A549 (cell line): ENCODE measurements around the gene GPD2. TPM values are rescaled to one million over a fixed set of nuclear protein-coding genes. Genes with fewer than 3 reads are reported as not detected.

ENCODE experiments used
- ATAC-seq, 2 experiments: fragments of 200-7000 bp in 1 of 2; fragments of >200 bp in 1 of 2; cut with Nextera tagmentation in 1 of 2; cut with Tn5 transposase in 1 of 2; 3 replicates each; pipeline versions ENCODE4 v1.8.0 to v1.9.1; 2018 to 2020; ENCODE audit warnings: mild to moderate bottlenecking in 1 of 2, moderate library complexity in 1 of 2
- CTCF ChIA-PET: fragments of 300-600 bp; sonication (Branson Sonifier 250); formaldehyde crosslinking; extraction: SDS; loops from one replicate; lab custom pipeline; 2021; ENCODE audit warnings: antibody characterized with exemption, inconsistent platforms; lab: Yijun Ruan, JAX
- POLR2A ChIA-PET: fragments of 350-600 bp; formaldehyde crosslinking; extraction: SDS; loops from one replicate; lab custom pipeline; 2021; ENCODE audit warnings: antibody characterized with exemption, inconsistent platforms; lab: Yijun Ruan, JAX
- DNase-seq, 2 experiments: peaks; one replicate each; pipeline versions ENCODE4 v3.0.0 to v3.0.0-alpha.2; 2011 to 2016; ENCODE audit warnings: low read depth in 1 of 2, low spot score in 1 of 2
- FAIRE-seq: peaks from 2 replicates; lab custom pipeline; 2011; peaks lifted over from hg19 to GRCh38; lab: Jason Lieb, UNC
- H3K27ac ChIP-seq, 2 experiments: fragments of >200 bp; sonication (Bioruptor Twin); formaldehyde crosslinking; 3 replicates each; pipeline ENCODE4 v1.5.1; 2016 to 2017
- H3K4me1 ChIP-seq: fragments of >200 bp; sonication (Bioruptor Twin); formaldehyde crosslinking; 3 replicates; pipeline ENCODE4 v1.6.1; 2016
- H3K4me2 ChIP-seq: fragments of >200 bp; sonication (Bioruptor Twin); formaldehyde crosslinking; 3 replicates; pipeline ENCODE4 v1.6.1; 2016
- H3K4me3 ChIP-seq: fragments of >200 bp; sonication (Bioruptor Twin); formaldehyde crosslinking; 3 replicates; pipeline ENCODE4 v1.5.1; 2016
- H3K9me3 ChIP-seq: fragments of >200 bp; sonication (Bioruptor Twin); formaldehyde crosslinking; 3 replicates; pipeline ENCODE4 v1.6.1; 2016
- CEBPB ChIP-seq, 2 experiments: fragments of >200 bp in 1 of 2; sonication (Bioruptor Twin) in 1 of 2; formaldehyde crosslinking in 1 of 2; IDR thresholded peaks; 2 replicates each; pipeline ENCODE4 v1.6.1; 2012 to 2016
- FOSB ChIP-seq: fragments of 250-450 bp; sonication (Bioruptor Pico); IDR thresholded peaks from 2 replicates; pipeline ENCODE4 v1.5.0; 2020; ENCODE audit warnings: mild to moderate bottlenecking, moderate library complexity
- FOXS1 ChIP-seq: fragments of 250-450 bp; sonication (Bioruptor Pico); IDR thresholded peaks from 2 replicates; pipeline ENCODE4 v1.5.0; 2020; ENCODE audit warnings: mild to moderate bottlenecking, moderate library complexity
- HES2 ChIP-seq: fragments of >200 bp; sonication (Bioruptor Twin); formaldehyde crosslinking; IDR thresholded peaks from 2 replicates; pipeline ENCODE4 v1.6.1; 2016
- HMGXB4 ChIP-seq: fragments of 250-450 bp; sonication (Bioruptor Pico); IDR thresholded peaks from 2 replicates; pipeline ENCODE4 v1.5.0; 2021; ENCODE audit warnings: mild to moderate bottlenecking, moderate library complexity, borderline replicate concordance
- HOXB13 ChIP-seq: fragments of 250-450 bp; sonication (Bioruptor Pico); IDR thresholded peaks from 2 replicates; pipeline ENCODE4 v1.5.0; 2020; ENCODE audit warnings: low read depth, mild to moderate bottlenecking, moderate library complexity
- JUN ChIP-seq, 2 experiments: fragments of >200 bp; sonication (Bioruptor Twin); formaldehyde crosslinking; IDR thresholded peaks; 2 replicates in 1 of 2; 3 replicates in 1 of 2; pipeline ENCODE4 v1.6.1; 2016 to 2017
- KDM1A ChIP-seq: fragments of 200-600 bp; sonication (generic); IDR thresholded peaks from 2 replicates; pipeline ENCODE4 v1.6.1; 2016; ENCODE audit warnings: low read depth, mild to moderate bottlenecking
- KDM5A ChIP-seq: fragments of 200-600 bp; sonication (generic); IDR thresholded peaks from 2 replicates; pipeline ENCODE4 v1.6.1; 2016; ENCODE audit warnings: antibody characterized with exemption, mild to moderate bottlenecking
- MAX ChIP-seq: IDR thresholded peaks from 2 replicates; pipeline ENCODE4 v1.6.1; 2012
- PBX3 ChIP-seq: IDR thresholded peaks from 2 replicates; pipeline ENCODE4 v1.6.1; 2012
- RAD21 ChIP-seq, 2 experiments: fragments of >200 bp in 1 of 2; sonication (Bioruptor Twin) in 1 of 2; formaldehyde crosslinking in 1 of 2; IDR thresholded peaks in 1 of 2; conservative IDR thresholded peaks in 1 of 2; 2 replicates in 1 of 2; 3 replicates in 1 of 2; pipeline ENCODE4 v1.6.1; 2012 to 2018; ENCODE audit warnings: inconsistent platforms in 1 of 2
- RARB ChIP-seq: fragments of 250-450 bp; sonication (Bioruptor Pico); IDR thresholded peaks from 2 replicates; pipeline ENCODE4 v1.8.0; 2021; ENCODE audit warnings: mild to moderate bottlenecking, moderate library complexity
- RCOR1 ChIP-seq: fragments of 150-350 bp; IDR thresholded peaks from 2 replicates; pipeline ENCODE4 v1.6.1; 2014; ENCODE audit warnings: antibody characterized with exemption, low read length, low read depth
- RNF2 ChIP-seq: fragments of 200-600 bp; sonication (generic); IDR thresholded peaks from 2 replicates; pipeline ENCODE4 v1.6.1; 2016; ENCODE audit warnings: low read depth, mild to moderate bottlenecking, antibody characterized with exemption, moderate library complexity, borderline replicate concordance
- SMC3 ChIP-seq: fragments of >200 bp; sonication (Bioruptor Twin); formaldehyde crosslinking; IDR thresholded peaks from 3 replicates; pipeline ENCODE4 v1.6.1; 2018; ENCODE audit warnings: inconsistent platforms
- SREBF2 ChIP-seq: fragments of 450-650 bp; IDR thresholded peaks from 2 replicates; pipeline ENCODE4 v1.6.1; 2014; ENCODE audit warnings: mild to moderate bottlenecking, moderate library complexity
- TP53 ChIP-seq: fragments of 250-450 bp; sonication (Bioruptor Pico); IDR thresholded peaks from 2 replicates; pipeline ENCODE4 v1.5.0; 2021; ENCODE audit warnings: mild to moderate bottlenecking, moderate library complexity
- ZNF302 ChIP-seq: fragments of 250-450 bp; sonication (Bioruptor Pico); IDR thresholded peaks from 2 replicates; pipeline ENCODE4 v1.9.0; 2021; ENCODE audit warnings: inconsistent platforms, mild to moderate bottlenecking, moderate library complexity
- ZSCAN20 ChIP-seq: fragments of 250-450 bp; sonication (Bioruptor Pico); IDR thresholded peaks from 2 replicates; pipeline ENCODE4 v1.8.0; 2022; ENCODE audit warnings: mild to moderate bottlenecking, moderate library complexity
- WGBS: methylation state at CpG from one replicate; pipeline ENCODE4 v1.1.6; 2017; ENCODE audit errors: missing lambda C conversion rate; 5-methylcytosine and 5-hydroxymethylcytosine counted together
- polyA plus RNA-seq, 4 experiments: library from polyadenylated mRNA; depleted of rRNA in 3 of 4; stranded (reverse); fragments of >200 nt; fragmentation: RNase III in 1 of 4; extraction: RNeasy Plus Mini Kit Qiagen cat#74134 plus additional on column Dnase treatment in 1 of 4; gene quantifications; 2 replicates in 3 of 4; 3 replicates in 1 of 4; pipeline ENCODE4 v1.2.3, GENCODE V29; 2011 to 2017

The GPD2 gene
- polyA plus RNA-seq, 2 of the 4 experiments (the other 2 are of a cell fraction): 26.6 to 39.6 TPM

- Histone ChIP-seq H3K4me3 (peak overlapping the region; percentile 47), H3K4me2 (peak overlapping the region; percentile 80), H3K27ac (peak overlapping the region; percentile 75 to 89), H3K9me3 (no peaks in the 10 kb centered on the region), H3K4me1 (peaks cover 32% of the 10 kb centered on the region)
- ATAC-seq (peak; percentile 82 to 89), DNase-seq (peak; percentile 56 to 82), FAIRE-seq (no peak)
- WGBS: under 1% methylated on average over 19 of the region's 19 CpGs
- peak; percentile 32; the same call in 1 of the 2 replicates for TF ChIP-seq FOXS1 (CRISPR knock-in tag)
- peak; percentile 96 to 98 for TF ChIP-seq CEBPB (IDR thresholded peaks at IDR 0.05)
- peak; percentile 76 for TF ChIP-seq SREBF2
- peak; percentile 44 for TF ChIP-seq MAX
- TF ChIP-seq HMGXB4: peak; percentile 64; the same call in 1 of the 2 replicates
- TF ChIP-seq HOXB13 (CRISPR knock-in tag): no peak
- TF ChIP-seq RAD21 (conservative IDR thresholded peaks at IDR 0.05 in 1 of 2, IDR thresholded peaks at IDR 0.05 in 1 of 2): peak in 1 of 2 experiments; percentile 6; a peak in 1 of 5 replicates
- no peak for TF ChIP-seq FOSB (CRISPR knock-in tag)
- peak; percentile 40 to 49; a peak in 2 of 5 replicates for TF ChIP-seq JUN (IDR thresholded peaks at IDR 0.05)
- peak; percentile 14; the same call in 1 of the 3 replicates for TF ChIP-seq SMC3
- CTCF ChIA-PET: interaction anchor here (1.2 to 1.8 kb wide), 3 partner anchors 66 to 655 kb away, joined by 3 to 10 read pairs (median 4); no protein-coding TSS in a partner anchor
- POLR2A ChIA-PET: interaction anchor here (0.6 to 2.3 kb wide), 6 partner anchors 34 to 1945 kb away, joined by 3 to 26 read pairs (median 12); no protein-coding TSS in a partner anchor
Observed at GRCh38 chr2:156400706-156401678, 35.2 kb upstream of the GPD2 start.

DNA sequence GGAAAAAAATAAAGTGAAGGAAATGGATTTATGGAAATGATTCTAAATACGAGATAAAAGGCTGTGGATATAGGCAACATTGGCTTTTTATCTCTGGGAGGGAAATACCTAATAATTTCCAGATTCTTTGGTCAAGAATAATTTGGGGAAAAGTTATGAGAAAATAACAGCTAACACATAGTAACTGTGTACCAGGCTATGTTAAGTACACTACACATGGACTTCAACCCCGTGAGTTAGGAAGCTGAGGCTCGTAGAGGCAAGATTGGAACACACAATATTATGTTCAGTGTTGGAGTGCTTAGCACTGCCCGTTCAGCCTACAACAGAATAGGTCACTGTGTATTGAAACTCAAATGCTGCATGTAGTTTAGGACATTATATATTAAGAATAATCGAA lies 34.3 kb upstream of the GPD2 start:
- no peak for DNase-seq
- no peaks in the 10 kb centered on the region for H3K9me3 ChIP-seq
- H3K4me2 ChIP-seq: peak overlapping the region; percentile 80
- ChIA-PET CTCF (no interaction called here), POLR2A (no interaction called here)
- H3K27ac ChIP-seq: no peak overlapping the region
- ATAC-seq: no peak
- TF ChIP-seq ZSCAN20 (CRISPR knock-in tag): no peak
- no peak for TF ChIP-seq RNF2
- TF ChIP-seq KDM5A: no peak
- TF ChIP-seq HES2: no peak
- TF ChIP-seq PBX3: no peak
- no peak for TF ChIP-seq RARB
- TF ChIP-seq KDM1A: no peak
- TF ChIP-seq TP53 (CRISPR knock-in tag): no peak
- TF ChIP-seq ZNF302 (CRISPR knock-in tag): no peak
- TF ChIP-seq RCOR1: no peak
- TF ChIP-seq SREBF2: no peak
- no peak for TF ChIP-seq SMC3
- no peak overlapping the region for H3K4me3 ChIP-seq
- FAIRE-seq: no peak
- H3K4me1 ChIP-seq: peaks cover 34% of the 10 kb centered on the region
- WGBS: 32% methylated on average over 5 of the region's 5 CpGs
